Mesenchymal stem cell (in vitro differentiated cells and primary cell): ENCODE data around the gene ADAM33.

Experiments used
- DNase-seq: peaks from one replicate; pipeline ENCODE4 v3.0.0-alpha.2; 2013
- H2AFZ ChIP-seq: one replicate; pipeline ENCODE4 v1.6.1; 2013; ENCODE audit warnings: low read depth, mild to moderate bottlenecking, control low read depth, inconsistent platforms, low read length, moderate library complexity
- H2AK5ac ChIP-seq: 2 replicates; pipeline ENCODE4 v1.6.1; 2013; ENCODE audit warnings: low read length, moderate library complexity, mild to moderate bottlenecking, inconsistent platforms; ENCODE audit not compliant: severe bottlenecking
- H2BK120ac ChIP-seq: one replicate; pipeline ENCODE4 v1.6.1; 2013; ENCODE audit warnings: low read depth, mild to moderate bottlenecking, inconsistent platforms, low read length, moderate library complexity
- H2BK12ac ChIP-seq, 2 experiments: one replicate each; pipeline ENCODE4 v1.6.1; 2013; ENCODE audit warnings: inconsistent platforms in 2 of 2, low read length in 2 of 2, mild to moderate bottlenecking in 2 of 2, moderate library complexity in 2 of 2, control low read depth in 1 of 2
- H2BK15ac ChIP-seq: one replicate; pipeline ENCODE4 v1.6.1; 2013; ENCODE audit warnings: mild to moderate bottlenecking, low read depth, inconsistent platforms; ENCODE audit not compliant: poor library complexity, severe bottlenecking
- H2BK5ac ChIP-seq: 2 replicates; pipeline ENCODE4 v1.6.1; 2013; ENCODE audit warnings: low read depth, mild to moderate bottlenecking, low read length, control low read depth, inconsistent platforms; ENCODE audit not compliant: poor library complexity, severe bottlenecking
- H3K14ac ChIP-seq, 2 experiments: one replicate each; pipeline ENCODE4 v1.6.1; 2013; ENCODE audit warnings: inconsistent platforms in 2 of 2, low read length in 2 of 2, control low read depth in 1 of 2, mild to moderate bottlenecking in 1 of 2, moderate library complexity in 1 of 2
- H3K18ac ChIP-seq, 2 experiments: one replicate each; pipeline ENCODE4 v1.6.1; 2013; ENCODE audit warnings: inconsistent platforms in 2 of 2, low read length in 2 of 2, control low read depth in 1 of 2, low read depth in 1 of 2, mild to moderate bottlenecking in 1 of 2
- H3K23ac ChIP-seq, 2 experiments: one replicate each; pipeline ENCODE4 v1.6.1; 2013; ENCODE audit warnings: inconsistent platforms in 2 of 2, low read length in 2 of 2, mild to moderate bottlenecking in 2 of 2, moderate library complexity in 2 of 2, control low read depth in 1 of 2
- H3K27ac ChIP-seq: 2 replicates; pipeline ENCODE4 v1.5.1; 2013; ENCODE audit warnings: mild to moderate bottlenecking, moderate library complexity, low read length, control low read depth, inconsistent platforms; ENCODE audit not compliant: poor library complexity, severe bottlenecking
- H3K27me3 ChIP-seq, 2 experiments: 2 replicates each; pipeline versions ENCODE4 v1.6.1 to v1.7.0; 2013; ENCODE audit warnings: low read length in 2 of 2, mild to moderate bottlenecking in 2 of 2, moderate library complexity in 2 of 2, control low read depth in 1 of 2, inconsistent platforms in 1 of 2; ENCODE audit not compliant: control insufficient read depth in 1 of 2, insufficient read depth in 1 of 2
- H3K36me3 ChIP-seq, 2 experiments: 2 replicates each; pipeline versions ENCODE4 v1.6.1 to v1.7.0; 2013; ENCODE audit warnings: low read length in 2 of 2, control low read depth in 1 of 2, inconsistent platforms in 1 of 2, low read depth in 1 of 2, mild to moderate bottlenecking in 1 of 2; ENCODE audit not compliant: insufficient read depth in 2 of 2, control insufficient read depth in 1 of 2
- H3K4ac ChIP-seq, 2 experiments: one replicate each; pipeline ENCODE4 v1.6.1; 2013; ENCODE audit warnings: inconsistent platforms in 2 of 2, low read length in 2 of 2, mild to moderate bottlenecking in 2 of 2, moderate library complexity in 2 of 2, control low read depth in 1 of 2, low read depth in 1 of 2
- H3K4me1 ChIP-seq: 2 replicates; pipeline ENCODE4 v1.6.1; 2013; ENCODE audit warnings: low read depth, low read length, control low read depth; ENCODE audit not compliant: control insufficient read depth, insufficient read depth
- H3K4me2 ChIP-seq: 2 replicates; pipeline ENCODE4 v1.6.1; 2013; ENCODE audit warnings: low read length, mild to moderate bottlenecking, inconsistent platforms; ENCODE audit not compliant: poor library complexity, severe bottlenecking
- H3K4me3 ChIP-seq, 2 experiments: 2 replicates each; pipeline versions ENCODE4 v1.5.1 to v1.7.0; 2013; ENCODE audit warnings: low read length in 2 of 2, mild to moderate bottlenecking in 2 of 2, control low read depth in 1 of 2, low read depth in 1 of 2; ENCODE audit not compliant: insufficient read depth in 1 of 2
- H3K79me1 ChIP-seq: replicated peaks from 2 replicates; pipeline ENCODE4 v1.6.1; 2013; ENCODE audit warnings: mild to moderate bottlenecking, control low read depth, low read length, inconsistent platforms; ENCODE audit not compliant: poor library complexity, severe bottlenecking
- H3K9ac ChIP-seq: 2 replicates; pipeline ENCODE4 v1.7.0; 2013; ENCODE audit warnings: mild to moderate bottlenecking, low read length, moderate library complexity
- H3K9me3 ChIP-seq: 2 replicates; pipeline ENCODE4 v1.7.0; 2013; ENCODE audit warnings: mild to moderate bottlenecking, low read length; ENCODE audit not compliant: control insufficient read depth
- H4K8ac ChIP-seq: one replicate; pipeline ENCODE4 v1.6.1; 2013; ENCODE audit warnings: inconsistent platforms, mild to moderate bottlenecking, low read length, moderate library complexity
- H4K91ac ChIP-seq: one replicate; pipeline ENCODE4 v1.6.1; 2013; ENCODE audit warnings: mild to moderate bottlenecking, low read length, inconsistent platforms
- WGBS: methylation state at CpG from one replicate; pipeline ENCODE4 v1.1.7; 2013; ENCODE audit warnings: mixed read lengths; 5-methylcytosine and 5-hydroxymethylcytosine counted together

Gene ADAM33

GRCh38 chr20:3670511-3670910, 11.3 kb downstream of the ADAM33 start:
- H3K4me3 ChIP-seq, result no peak overlapping the region
- no peak overlapping the region for H3K4me2 ChIP-seq
- H3K27ac ChIP-seq, result no peak overlapping the region

DNA sequence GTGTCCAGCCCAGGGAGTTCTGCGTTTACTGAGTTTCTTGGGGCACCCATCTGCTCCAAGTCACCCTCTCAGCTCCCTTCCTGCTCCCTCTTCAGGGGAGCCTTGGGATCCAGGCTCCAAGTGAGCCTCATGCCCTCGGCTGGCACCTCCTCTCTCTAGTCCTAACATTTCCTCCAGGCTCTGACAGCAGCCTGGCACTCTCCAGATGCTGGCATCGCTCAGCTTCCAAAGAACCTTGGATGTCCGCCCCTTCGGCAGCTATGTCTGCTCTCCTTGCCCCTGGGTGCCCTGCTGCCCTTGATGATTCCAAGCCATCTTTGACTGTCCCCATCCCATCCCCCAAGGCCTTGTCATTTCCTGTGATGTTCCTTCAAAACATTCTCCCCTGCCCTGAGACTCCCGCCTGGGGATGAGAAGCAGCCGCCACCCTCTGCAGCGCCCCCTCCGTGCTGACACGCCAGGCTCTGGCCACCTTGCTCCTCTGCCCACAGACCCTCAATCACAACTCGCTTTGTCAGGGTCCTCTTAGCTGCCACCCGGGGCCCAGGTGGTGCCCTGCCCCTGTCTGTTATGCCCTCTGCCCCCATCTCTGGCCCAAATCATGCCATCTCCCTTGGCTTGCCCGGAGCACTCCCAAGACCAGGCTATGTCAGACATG, 12.0 kb downstream of the ADAM33 start:
- H2BK120ac ChIP-seq, result no peak overlapping the region
- no peak overlapping the region for H3K27ac ChIP-seq
- no peak overlapping the region for H2BK15ac ChIP-seq
- H4K91ac ChIP-seq, result no peak overlapping the region
- H2AFZ ChIP-seq, result no peak overlapping the region
- no peak overlapping the region for H3K4me3 ChIP-seq
- no peak overlapping the region for H4K8ac ChIP-seq
- peaks cover 43 to 60% of the 10 kb centered on the region in 2 experiments for H3K36me3 ChIP-seq
- no peak overlapping the region for H3K4ac ChIP-seq
- H3K9ac ChIP-seq, result no peak overlapping the region
- H3K9me3 ChIP-seq, result no peaks in the 10 kb centered on the region
- H3K4me1 ChIP-seq, result peaks cover 18% of the 10 kb centered on the region
- WGBS, result 80% methylated on average over 13 of the region's 13 CpGs
- H2AK5ac ChIP-seq, result no peak overlapping the region
- H3K79me1 ChIP-seq, result no peaks in the 10 kb centered on the region
- DNase-seq, result no peak
- no peak overlapping the region for H3K14ac ChIP-seq
- no peak overlapping the region for H2BK5ac ChIP-seq
- peaks cover 0 to 15% of the 10 kb centered on the region in 2 experiments for H3K27me3 ChIP-seq
- no peak overlapping the region for H3K23ac ChIP-seq
- no peak overlapping the region for H3K18ac ChIP-seq
- H2BK12ac ChIP-seq, result no peak overlapping the region
- no peak overlapping the region for H3K4me2 ChIP-seq

More at GRCh38 chr20:3670511-3670910, 11.3 kb downstream of the ADAM33 start:
- Histone ChIP-seq H3K9ac (no peak overlapping the region), H4K8ac (no peak overlapping the region), H3K79me1 (no peaks in the 10 kb centered on the region), H3K4ac (no peak overlapping the region), H2BK15ac (no peak overlapping the region), H2BK120ac (no peak overlapping the region), H3K23ac (no peak overlapping the region), H3K27me3 (peaks cover 0 to 15% of the 10 kb centered on the region in 2 experiments), H2BK12ac (no peak overlapping the region), H4K91ac (no peak overlapping the region), H3K36me3 (peaks cover 44 to 67% of the 10 kb centered on the region in 2 experiments), H2BK5ac (no peak overlapping the region), H3K14ac (no peak overlapping the region), H3K18ac (no peak overlapping the region), H3K9me3 (no peaks in the 10 kb centered on the region), H2AK5ac (no peak overlapping the region), H3K4me1 (peaks cover 18% of the 10 kb centered on the region), H2AFZ (no peak overlapping the region)
- DNase-seq, result peak; percentile 37
- whole genome bisulfite sequencing, result 41% methylated on average over 6 of the region's 6 CpGs

GRCh38 chr20:3667434-3668037, 14.3 kb downstream of the ADAM33 start:
- peaks cover 21 to 46% of the 10 kb centered on the region in 2 experiments for H3K36me3 ChIP-seq
- no peak overlapping the region for H2AK5ac ChIP-seq
- no peak overlapping the region for H2AFZ ChIP-seq
- H3K18ac ChIP-seq, result no peak overlapping the region
- H3K27ac ChIP-seq, result no peak overlapping the region
- no peaks in the 10 kb centered on the region for H3K9me3 ChIP-seq
- H2BK12ac ChIP-seq, result no peak overlapping the region
- no peak overlapping the region for H3K23ac ChIP-seq
- no peak overlapping the region for H2BK120ac ChIP-seq
- no peak overlapping the region for H2BK5ac ChIP-seq
- WGBS, result 84% methylated on average over 4 of the region's 8 CpGs
- no peak overlapping the region for H4K91ac ChIP-seq
- H3K14ac ChIP-seq, result peak overlapping the region in 1 of 2 experiments; percentile 51
- H4K8ac ChIP-seq, result no peak overlapping the region
- H3K4me3 ChIP-seq, result no peak overlapping the region
- DNase-seq, result no peak
- H3K9ac ChIP-seq, result no peak overlapping the region
- no peaks in the 10 kb centered on the region for H3K79me1 ChIP-seq
- no peak overlapping the region for H3K4me2 ChIP-seq
- peaks cover 16% of the 10 kb centered on the region for H3K4me1 ChIP-seq
- H3K27me3 ChIP-seq, result peaks cover 10 to 25% of the 10 kb centered on the region in 2 experiments
- H3K4ac ChIP-seq, result no peak overlapping the region
- H2BK15ac ChIP-seq, result no peak overlapping the region

GRCh38 chr20:3663858-3664257, 18.0 kb downstream of the ADAM33 start:
- peaks cover 26 to 43% of the 10 kb centered on the region in 2 experiments for H3K27me3 ChIP-seq
- H2AK5ac ChIP-seq, result no peak overlapping the region
- H2BK5ac ChIP-seq, result no peak overlapping the region
- H3K4ac ChIP-seq, result no peak overlapping the region
- H3K9me3 ChIP-seq, result no peaks in the 10 kb centered on the region
- no peak overlapping the region for H4K91ac ChIP-seq
- H3K14ac ChIP-seq, result no peak overlapping the region
- peaks cover 5% of the 10 kb centered on the region for H3K4me1 ChIP-seq
- H3K4me3 ChIP-seq, result no peak overlapping the region
- WGBS, result 73% methylated on average over 1 of the region's 2 CpGs
- H2AFZ ChIP-seq, result no peak overlapping the region
- peaks cover 0 to 11% of the 10 kb centered on the region in 2 experiments for H3K36me3 ChIP-seq
- no peak overlapping the region for H3K4me2 ChIP-seq
- H2BK12ac ChIP-seq, result no peak overlapping the region
- no peak overlapping the region for H3K27ac ChIP-seq
- no peak overlapping the region for H3K9ac ChIP-seq
- no peak overlapping the region for H4K8ac ChIP-seq
- H2BK15ac ChIP-seq, result no peak overlapping the region
- DNase-seq, result no peak
- H3K79me1 ChIP-seq, result no peaks in the 10 kb centered on the region
- H2BK120ac ChIP-seq, result no peak overlapping the region
- no peak overlapping the region for H3K18ac ChIP-seq
- no peak overlapping the region for H3K23ac ChIP-seq
